GM21717 (cell line): ENCODE measurements around the gene FAM131C.
A peak's percentile ranks its signal among the peaks of the same experiment; 100 is the strongest.
"Not testable (repeated sequence)": the region's sequence is repeated elsewhere in the genome, so short reads cannot be mapped to it uniquely, and the experiment has no call there.

Source experiments
- ATAC-seq: cut with Tn5 transposase; IDR thresholded peaks from one replicate; pipeline ENCODE4 v1.9.1; 2021; ENCODE audit warnings: mild to moderate bottlenecking, moderate library complexity; ENCODE audit not compliant: unreplicated experiment

The FAM131C gene

GRCh38 chr1:16107039-16107438 lies 33.6 kb upstream of the FAM131C start:
- ATAC-seq: not testable (repeated sequence)

- ATAC-seq: no peak
Measured at GRCh38 chr1:16101623-16102022, 28.2 kb upstream of the FAM131C start.

- ATAC-seq: no peak
Measured at GRCh38 chr1:16099412-16099811, 26.0 kb upstream of the FAM131C start.

- no peak for ATAC-seq
Measured at GRCh38 chr1:16095447-16095846, 22.0 kb upstream of the FAM131C start.

GRCh38 chr1:16094453-16095158 lies 21.2 kb upstream of the FAM131C start:
- no peak for ATAC-seq

- ATAC-seq: no peak
Measured at GRCh38 chr1:16093611-16094010, 20.2 kb upstream of the FAM131C start.

- no peak for ATAC-seq
Measured at GRCh38 chr1:16092923-16093511, 19.6 kb upstream of the FAM131C start.

GRCh38 chr1:16092097-16092922 lies 18.9 kb upstream of the FAM131C start:
- no peak for ATAC-seq

- no peak for ATAC-seq
Measured at GRCh38 chr1:16091296-16091695, 17.8 kb upstream of the FAM131C start.

GRCh38 chr1:16090076-16090826 lies 16.8 kb upstream of the FAM131C start:
- no peak for ATAC-seq

- no peak for ATAC-seq
Measured at GRCh38 chr1:16088996-16089395, 15.5 kb upstream of the FAM131C start.

- ATAC-seq: no peak
Measured at GRCh38 chr1:16088351-16088911, 15.0 kb upstream of the FAM131C start.

GRCh38 chr1:16087733-16088132 lies 14.3 kb upstream of the FAM131C start:
- no peak for ATAC-seq

- no peak for ATAC-seq
Measured at GRCh38 chr1:16085522-16085921, 12.1 kb upstream of the FAM131C start.

- ATAC-seq: no peak
Measured at GRCh38 chr1:16083486-16083885, 10.0 kb upstream of the FAM131C start.

- ATAC-seq: no peak
Measured at GRCh38 chr1:16082283-16083038, 9.0 kb upstream of the FAM131C start.

- no peak for ATAC-seq
Measured at GRCh38 chr1:16081636-16082035, 8.2 kb upstream of the FAM131C start.

- ATAC-seq: no peak
Measured at GRCh38 chr1:16080422-16081150, 7.1 kb upstream of the FAM131C start.

- peak; percentile 58 for ATAC-seq
Measured at GRCh38 chr1:16078925-16079656, 5.6 kb upstream of the FAM131C start.
